Kidney epithelial cell (primary cell): ENCODE results near the gene ACTBL2. TPM values are rescaled to one million over a fixed set of nuclear protein-coding genes. Genes with fewer than 3 reads are reported as not detected.
A peak's percentile ranks its signal among the peaks of the same experiment; 100 is the strongest.

ENCODE experiments used
- DNase-seq: peaks from one replicate; pipeline ENCODE4 v3.0.0-alpha.2; 2010; ENCODE audit warnings: low read depth
- H3K27me3 ChIP-seq: 2 replicates; pipeline ENCODE4 v1.6.0; 2011; ENCODE audit warnings: low read length; ENCODE audit not compliant: control insufficient read depth, insufficient read depth
- H3K36me3 ChIP-seq: 2 replicates; pipeline ENCODE4 v1.5.1; 2011; ENCODE audit warnings: low read length; ENCODE audit not compliant: control insufficient read depth, insufficient read depth
- H3K4me3 ChIP-seq: 2 replicates; pipeline ENCODE4 v1.5.1; 2011; ENCODE audit warnings: low read depth, mild to moderate bottlenecking, control low read depth, low read length
- CTCF ChIP-seq: IDR thresholded peaks from 2 replicates; pipeline ENCODE4 v1.5.1; 2011; ENCODE audit warnings: mild to moderate bottlenecking, moderate library complexity, low read length, control low read depth, inconsistent platforms; ENCODE audit not compliant: insufficient read depth, poor library complexity, severe bottlenecking
- total RNA-seq: library from RNA; depleted of rRNA; stranded (reverse); fragments of >200 nt; gene quantifications from 2 replicates; pipeline ENCODE4 v1.2.3, GENCODE V29; 2015

The ACTBL2 gene
- total RNA-seq, 1 donor from 2014 or later: 1.3 TPM

GRCh38 chr5:57491369-57491965, 8.9 kb upstream of the ACTBL2 start:
- Histone ChIP-seq H3K36me3 (no peaks in the 10 kb centered on the region), H3K4me3 (no peak overlapping the region), H3K27me3 (no peaks in the 10 kb centered on the region)
- no peak for DNase-seq
- no peak for TF ChIP-seq CTCF

GRCh38 chr5:57488215-57488955, 5.8 kb upstream of the ACTBL2 start:
- peak; percentile 71 for DNase-seq
- H3K4me3 ChIP-seq: no peak overlapping the region
- no peak for TF ChIP-seq CTCF
- no peaks in the 10 kb centered on the region for H3K36me3 ChIP-seq
- no peaks in the 10 kb centered on the region for H3K27me3 ChIP-seq

- H3K27me3 ChIP-seq: no peaks in the 10 kb centered on the region
- TF ChIP-seq CTCF: no peak
- no peak overlapping the region for H3K4me3 ChIP-seq
- no peaks in the 10 kb centered on the region for H3K36me3 ChIP-seq
- DNase-seq: no peak
Observed at GRCh38 chr5:57486027-57486602, 3.5 kb upstream of the ACTBL2 start.

- no peak for TF ChIP-seq CTCF
- Histone ChIP-seq H3K4me3 (no peak overlapping the region), H3K27me3 (no peaks in the 10 kb centered on the region), H3K36me3 (no peaks in the 10 kb centered on the region)
- no peak for DNase-seq
Observed at GRCh38 chr5:57478826-57479225, 3.8 kb downstream of the ACTBL2 start.

GRCh38 chr5:57476601-57477056, 6.0 kb downstream of the ACTBL2 start:
- no peaks in the 10 kb centered on the region for H3K36me3 ChIP-seq
- DNase-seq: no peak
- TF ChIP-seq CTCF: no peak
- H3K27me3 ChIP-seq: no peaks in the 10 kb centered on the region
- H3K4me3 ChIP-seq: no peak overlapping the region
